HG02623 (cell line): ENCODE results near the gene GOLPH3.

Source experiments
- ATAC-seq: cut with Tn5 transposase; IDR thresholded peaks from one replicate; pipeline ENCODE4 v1.9.1; 2021; ENCODE audit warnings: moderate library complexity; ENCODE audit not compliant: unreplicated experiment

Gene GOLPH3

GRCh38 chr5:32076699-32077695 is 97.1 kb downstream of the GOLPH3 start:
- no peak for ATAC-seq
